Measurements from ENCODE around the gene WNT7A.

WNT7A gene

DNA sequence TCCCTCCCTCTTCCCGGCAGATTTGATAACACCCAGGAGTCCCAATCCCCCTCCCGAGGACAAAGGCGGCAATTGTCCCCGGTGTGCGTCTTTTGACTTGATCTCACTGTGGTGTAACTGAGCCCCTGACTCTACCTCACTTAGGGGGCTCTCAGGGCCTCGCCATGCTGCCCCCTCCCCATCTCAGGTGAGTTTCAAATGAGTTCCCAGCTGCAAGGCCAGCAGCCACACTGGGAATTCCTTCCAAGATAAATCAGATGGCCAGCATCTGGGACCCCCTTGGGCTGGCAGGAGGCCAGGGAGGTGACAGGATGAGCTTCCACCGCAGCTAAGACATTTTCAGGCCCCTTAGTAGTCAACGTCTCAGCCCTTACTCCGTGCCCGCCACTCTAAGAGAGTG, 35.0 kb downstream of the WNT7A start:
- no peak for FAIRE-seq

- FAIRE-seq: no peak
These were observed 35.6 kb downstream of the WNT7A start for GRCh38 chr3:13844286-13844685.

DNA sequence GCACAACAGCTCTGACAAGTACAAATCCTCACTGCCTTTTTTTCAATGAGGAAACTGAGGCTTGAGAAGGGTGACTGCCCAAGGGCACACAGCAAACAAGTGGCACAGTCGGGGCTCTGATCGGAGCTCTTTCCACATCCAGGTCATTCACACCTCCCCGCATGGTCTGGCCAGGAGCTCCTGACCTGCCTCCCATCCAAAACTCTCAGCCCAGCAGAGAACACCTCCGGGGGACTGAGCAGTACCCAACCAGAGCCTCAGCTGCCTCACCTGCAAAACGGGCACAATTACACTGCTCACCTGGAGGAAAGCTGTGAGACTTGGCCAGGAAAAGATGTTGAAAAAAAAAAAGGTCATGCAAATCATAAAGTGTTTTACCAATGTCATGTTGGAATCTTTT, 36.5 kb downstream of the WNT7A start:
- FAIRE-seq: no peak

DNA sequence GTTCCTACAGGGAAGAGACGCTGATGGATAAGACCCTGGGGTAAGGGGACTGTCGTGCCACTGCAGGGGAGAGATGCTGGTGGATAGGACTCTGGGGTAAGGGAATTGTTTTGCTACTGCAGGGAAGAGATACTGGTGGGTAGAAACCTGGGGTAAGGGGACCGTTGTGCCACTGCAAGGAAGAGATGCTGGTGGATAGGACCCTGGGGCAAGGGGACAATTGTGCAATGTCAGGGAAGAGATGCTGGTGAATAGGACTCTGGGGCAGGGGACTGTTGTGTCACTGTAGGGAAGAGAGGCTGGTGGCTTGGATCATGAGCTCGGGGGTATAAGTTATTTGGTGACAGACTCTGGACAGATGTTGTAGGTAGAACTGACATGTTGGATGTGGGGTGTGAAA, 37.6 kb downstream of the WNT7A start:
- no peak for FAIRE-seq

DNA sequence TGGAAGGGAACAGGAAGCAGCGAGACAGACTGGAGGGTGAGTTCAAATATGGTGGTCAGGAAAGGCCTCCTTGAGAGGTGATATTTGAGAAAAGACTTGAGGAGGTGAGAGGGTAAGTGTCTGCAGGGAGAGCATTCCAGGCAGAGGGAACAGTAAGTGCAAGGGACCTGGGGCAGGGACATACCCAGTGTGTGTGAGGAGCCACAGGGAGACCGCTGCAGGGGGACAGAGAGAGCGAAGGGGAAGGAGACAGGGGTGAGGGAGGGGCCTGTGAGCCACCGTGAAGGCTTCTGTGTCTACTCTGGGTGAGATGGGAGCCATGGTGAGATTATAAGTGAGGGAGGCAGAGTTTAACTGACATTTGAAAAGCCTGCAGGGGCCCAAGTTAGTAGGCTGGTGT, 38.0 kb downstream of the WNT7A start:
- FAIRE-seq: no peak

- FAIRE-seq: no peak
These were observed 38.7 kb downstream of the WNT7A start for GRCh38 chr3:13841141-13841540.

GRCh38 chr3:13840456-13840855, 39.4 kb downstream of the WNT7A start:
- no peak for FAIRE-seq

- FAIRE-seq: no peak
These were observed 40.0 kb downstream of the WNT7A start for GRCh38 chr3:13839726-13840340.

DNA sequence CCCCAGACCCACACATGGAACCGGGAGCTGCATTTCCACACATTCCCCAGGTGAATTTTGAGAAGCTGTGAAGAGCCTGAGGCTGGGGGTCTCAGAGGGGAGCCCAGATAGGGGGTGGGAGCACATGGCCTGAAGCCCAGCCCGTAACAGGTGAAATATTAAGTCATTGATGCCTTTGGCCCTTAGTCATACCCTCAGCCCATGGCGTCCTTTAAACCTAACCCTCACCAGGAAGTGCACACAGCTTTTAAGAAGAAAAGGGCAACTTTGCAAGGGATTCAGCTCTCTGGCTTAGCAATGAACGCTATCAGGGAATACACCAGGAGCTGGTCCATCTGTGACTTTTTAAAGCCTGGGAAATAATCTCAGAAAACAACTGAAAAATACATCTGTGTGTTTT, 40.6 kb downstream of the WNT7A start:
- FAIRE-seq: no peak

DNA sequence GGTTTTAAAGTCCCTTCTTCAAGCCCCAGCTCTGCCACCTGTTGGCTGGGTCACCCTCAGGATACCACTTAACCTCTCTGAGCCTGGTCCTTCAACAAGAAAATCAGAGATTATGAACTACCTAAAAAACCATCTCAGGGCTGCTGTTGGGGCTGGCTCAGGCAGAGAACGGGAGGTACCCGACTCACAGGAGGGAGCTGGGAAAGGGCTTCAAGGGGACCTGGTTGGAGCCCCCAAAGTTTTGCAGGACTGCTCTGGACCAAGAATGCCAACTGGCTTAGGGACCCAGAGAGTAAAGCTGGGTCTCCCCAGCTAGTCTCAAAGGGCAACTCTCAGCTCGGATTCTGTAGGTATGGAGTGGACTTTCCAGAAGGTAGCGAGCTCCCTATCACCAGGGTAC, 41.5 kb downstream of the WNT7A start:
- FAIRE-seq: no peak

- no peak for FAIRE-seq
These were observed 42.1 kb downstream of the WNT7A start for GRCh38 chr3:13837751-13838150.

- no peak for FAIRE-seq
These were observed 42.9 kb downstream of the WNT7A start for GRCh38 chr3:13836658-13837587.

DNA sequence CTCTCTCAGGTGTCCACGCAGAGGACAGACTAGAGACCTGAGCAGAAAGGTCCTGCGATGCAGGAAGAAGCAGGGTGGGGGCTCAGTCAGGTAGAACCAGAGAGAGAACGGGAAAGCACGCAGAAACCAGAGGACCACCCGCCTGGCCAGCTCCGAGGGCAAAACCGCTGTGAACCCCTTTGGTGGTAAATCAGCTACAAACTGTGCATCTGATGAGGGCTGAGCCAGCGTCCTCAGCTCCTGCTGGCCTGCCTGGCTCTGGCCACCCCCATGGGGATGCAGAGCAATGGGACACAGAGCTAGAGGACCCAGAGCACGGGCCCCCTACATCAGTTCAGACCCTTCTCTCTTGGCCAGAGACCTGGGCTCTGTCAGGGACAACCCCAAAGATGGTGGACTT, 44.6 kb downstream of the WNT7A start:
- no peak for FAIRE-seq

- no peak for FAIRE-seq
These were observed 45.4 kb downstream of the WNT7A start for GRCh38 chr3:13834258-13835035.

DNA sequence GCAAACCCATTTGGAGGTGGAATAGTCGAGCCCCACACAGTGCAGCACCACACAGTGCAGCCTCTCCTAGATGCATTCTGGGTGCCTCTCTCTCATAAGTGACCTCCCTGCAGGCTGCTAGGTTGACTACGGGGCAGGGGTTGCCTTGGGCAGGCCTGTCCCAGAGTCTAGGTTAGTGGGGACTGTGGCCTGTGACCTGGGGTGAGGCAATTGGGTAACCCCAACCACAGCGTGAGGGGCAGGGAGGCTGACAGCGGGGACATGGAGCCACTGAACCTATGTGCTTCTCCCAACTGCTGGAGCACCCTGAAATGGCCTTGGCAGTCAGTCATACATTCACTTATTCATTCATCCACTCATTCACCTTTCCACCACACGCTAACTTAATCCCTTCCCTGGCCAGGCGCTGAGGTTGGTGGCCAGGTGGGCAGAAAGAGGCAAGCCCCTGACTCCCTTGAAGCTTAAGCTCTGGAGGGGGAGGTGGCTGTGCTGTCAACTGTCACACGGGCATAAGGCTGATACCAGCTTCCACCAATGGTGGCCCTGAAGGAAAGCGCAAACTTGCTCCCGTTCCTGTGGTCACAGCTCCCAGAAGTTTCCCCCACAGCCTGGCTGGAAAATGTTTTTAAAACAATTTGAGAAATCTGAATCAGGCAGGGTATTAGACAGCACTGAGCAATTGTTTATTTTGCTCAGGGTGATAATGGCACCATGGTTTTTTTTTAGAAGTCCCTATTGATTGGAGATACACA, 46.2 kb downstream of the WNT7A start:
- no peak for FAIRE-seq

DNA sequence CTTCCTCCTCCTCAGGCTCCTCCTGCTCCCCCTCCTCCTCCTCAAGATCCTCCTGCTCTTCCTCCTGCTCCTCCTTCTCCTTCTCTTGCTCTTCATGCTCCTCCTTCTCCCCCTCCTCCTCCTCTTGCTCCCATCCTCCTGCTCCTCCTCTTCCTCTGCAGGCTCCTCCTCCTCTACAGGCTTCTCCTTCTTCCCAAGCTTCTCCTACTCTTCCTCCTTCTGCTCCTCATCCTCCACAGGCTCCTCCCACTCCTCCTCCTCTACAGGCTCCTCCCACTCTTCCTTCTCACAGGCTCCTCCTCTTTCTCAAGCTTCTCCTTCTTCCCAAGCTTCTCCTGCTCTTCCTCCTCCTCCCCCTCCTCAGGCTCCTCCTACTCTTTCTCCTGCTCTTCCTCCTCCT, 47.7 kb downstream of the WNT7A start:
- FAIRE-seq: no peak

- no peak for FAIRE-seq
These were observed 48.4 kb downstream of the WNT7A start for GRCh38 chr3:13831386-13831996.

- no peak for FAIRE-seq
These were observed 50.6 kb downstream of the WNT7A start for GRCh38 chr3:13829311-13829710.

GRCh38 chr3:13828501-13829265, 51.2 kb downstream of the WNT7A start:
- no peak for FAIRE-seq

GRCh38 chr3:13827699-13828098, 52.2 kb downstream of the WNT7A start:
- FAIRE-seq: no peak

DNA sequence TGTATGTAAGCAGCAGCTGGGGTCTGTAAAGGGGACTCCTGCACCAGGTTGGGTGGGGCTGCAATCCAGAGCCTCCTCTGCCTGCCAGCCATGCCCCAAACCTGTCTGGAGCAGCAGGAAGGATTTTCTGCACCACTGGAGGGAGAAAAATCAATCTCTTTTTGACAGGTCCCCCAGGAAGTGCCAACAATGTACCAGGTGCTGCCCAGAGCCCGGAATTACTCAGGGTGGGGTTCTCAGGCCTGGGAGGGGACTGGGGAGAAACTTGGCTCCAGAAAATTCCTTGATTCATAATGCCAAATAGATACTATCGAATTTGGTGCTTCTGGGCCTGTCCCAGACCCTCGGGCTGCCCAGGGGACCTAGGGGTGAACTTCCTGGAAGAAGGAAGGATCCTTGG, 52.6 kb downstream of the WNT7A start:
- FAIRE-seq: no peak

- no peak for FAIRE-seq
These were observed 53.2 kb downstream of the WNT7A start for GRCh38 chr3:13826672-13827071.
